Inflammatory macrophage treated with lipopolysaccharide for 1 hour (primary cell): Measurements from ENCODE around the gene FARSB.

Source experiments
- DNase-seq, 2 donors: peaks; one replicate each; pipeline ENCODE4 v3.0.0-alpha.2; 2020 to 2022

Gene FARSB

DNA sequence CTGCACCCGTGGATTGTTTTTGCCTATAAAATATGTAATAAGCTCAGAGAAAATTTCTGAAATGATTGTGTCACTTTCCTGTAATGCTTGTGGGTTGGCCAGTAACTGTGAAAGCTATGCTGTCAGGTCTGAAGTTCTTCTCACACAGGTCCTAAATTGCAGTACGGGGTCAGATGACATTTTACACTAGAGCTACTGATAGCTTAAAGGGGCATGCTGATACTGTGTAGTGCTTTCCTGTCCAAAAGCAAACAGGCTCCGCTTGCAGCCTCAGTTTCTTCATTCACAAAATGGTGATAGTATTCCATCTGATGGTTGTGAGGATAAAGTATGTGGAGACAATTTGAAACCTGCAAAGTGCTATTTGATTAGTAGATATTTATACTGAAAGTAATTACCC, 7.6 kb upstream of the FARSB start:
- DNase-seq: no peak

DNA sequence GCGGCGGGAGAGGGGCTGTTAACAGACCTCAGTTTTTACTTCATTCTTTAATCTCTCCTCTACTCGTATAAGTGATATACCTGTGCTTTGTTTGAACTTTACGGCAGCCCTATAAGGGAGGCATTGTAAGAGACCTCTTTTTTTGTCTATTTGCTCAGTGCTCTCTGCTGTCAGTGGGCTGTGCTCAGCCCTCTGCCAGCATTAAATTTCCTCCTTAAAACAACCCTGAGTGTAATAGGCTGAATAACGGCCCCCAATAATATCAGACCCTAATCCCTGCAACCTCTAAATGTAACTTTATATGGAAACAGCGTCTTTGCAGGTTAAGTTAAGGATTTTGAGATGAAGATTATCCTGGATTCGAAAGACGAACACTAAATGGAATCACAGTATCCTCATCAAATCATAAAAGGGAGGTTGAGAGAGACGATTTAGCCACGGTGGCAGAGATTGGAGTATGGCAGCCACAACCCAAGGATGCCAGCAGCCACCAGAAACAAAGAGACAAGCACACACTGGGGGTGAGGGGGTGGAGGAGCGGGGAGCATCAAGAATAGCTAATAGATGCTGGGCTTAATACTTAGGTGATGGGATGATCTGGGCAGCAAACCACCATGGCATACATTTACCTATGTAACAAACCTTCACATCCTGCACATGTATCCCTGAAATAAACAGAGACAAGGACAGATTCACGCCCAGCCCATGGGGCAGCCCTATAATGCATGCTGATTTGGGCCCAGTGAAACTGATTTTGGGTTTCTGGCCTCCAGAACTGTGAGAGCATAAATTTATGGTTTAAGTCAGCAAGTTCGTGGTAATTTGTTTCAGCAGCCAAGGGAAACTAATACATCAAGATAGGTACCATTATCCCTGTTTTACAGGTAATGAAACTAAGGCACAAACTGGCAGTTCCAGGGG, 894 bp upstream of the FARSB start:
- DNase-seq: no peak

DNA sequence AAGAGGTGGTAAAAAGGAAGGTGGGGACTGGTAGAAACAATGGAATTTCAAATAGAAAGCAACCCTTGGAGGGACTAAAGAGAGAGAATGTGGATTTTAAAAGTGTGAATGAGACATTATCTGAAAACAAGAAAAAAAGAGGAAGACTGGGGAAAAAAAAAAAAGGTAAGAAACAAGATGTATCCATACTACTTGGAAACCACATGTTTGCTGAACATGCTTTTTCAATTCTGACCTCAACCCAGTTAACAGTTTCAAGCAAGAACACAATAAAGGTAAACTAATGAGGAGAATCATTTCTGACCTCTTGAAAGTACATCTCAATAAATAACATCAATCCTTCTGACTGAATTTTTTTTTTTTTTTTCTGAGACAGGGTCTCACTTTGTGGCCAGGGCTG, 2.6 kb downstream of the FARSB start:
- no peak for DNase-seq

DNA sequence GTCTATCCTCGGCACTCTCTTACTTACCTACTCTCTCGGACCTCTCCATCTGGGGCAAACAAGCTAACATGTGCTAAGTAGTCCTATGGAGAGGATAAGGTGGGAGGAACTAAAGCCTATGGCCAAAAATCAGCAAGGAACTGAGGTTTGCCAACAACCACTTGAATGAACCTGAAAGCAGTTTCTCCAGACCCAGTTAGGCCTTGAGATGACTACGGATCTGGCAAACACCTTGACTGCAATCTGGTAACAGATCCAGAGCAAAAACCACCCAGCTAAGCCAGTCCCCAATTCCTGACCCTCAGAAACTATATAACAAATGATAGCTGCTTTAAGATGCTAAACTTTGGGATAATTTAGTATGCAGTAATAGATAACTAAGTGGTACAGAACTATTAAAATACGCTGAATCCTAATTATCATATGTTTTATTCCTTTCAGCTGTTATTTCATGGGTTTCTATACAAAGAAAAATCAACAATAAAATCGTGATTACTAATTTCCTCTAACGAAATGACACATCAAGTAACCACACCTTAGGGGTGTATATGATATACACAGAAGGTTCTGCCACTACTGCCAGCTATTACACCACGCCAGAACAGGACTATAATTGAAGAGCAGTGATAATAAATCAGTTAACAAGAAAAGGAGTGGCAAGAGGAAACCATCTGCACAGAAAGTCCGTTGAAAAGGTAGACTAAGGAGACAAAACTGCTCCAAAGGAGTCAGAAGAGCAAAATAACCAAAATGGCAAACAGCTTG, 3.2 kb downstream of the FARSB start:
- DNase-seq: no peak

DNA sequence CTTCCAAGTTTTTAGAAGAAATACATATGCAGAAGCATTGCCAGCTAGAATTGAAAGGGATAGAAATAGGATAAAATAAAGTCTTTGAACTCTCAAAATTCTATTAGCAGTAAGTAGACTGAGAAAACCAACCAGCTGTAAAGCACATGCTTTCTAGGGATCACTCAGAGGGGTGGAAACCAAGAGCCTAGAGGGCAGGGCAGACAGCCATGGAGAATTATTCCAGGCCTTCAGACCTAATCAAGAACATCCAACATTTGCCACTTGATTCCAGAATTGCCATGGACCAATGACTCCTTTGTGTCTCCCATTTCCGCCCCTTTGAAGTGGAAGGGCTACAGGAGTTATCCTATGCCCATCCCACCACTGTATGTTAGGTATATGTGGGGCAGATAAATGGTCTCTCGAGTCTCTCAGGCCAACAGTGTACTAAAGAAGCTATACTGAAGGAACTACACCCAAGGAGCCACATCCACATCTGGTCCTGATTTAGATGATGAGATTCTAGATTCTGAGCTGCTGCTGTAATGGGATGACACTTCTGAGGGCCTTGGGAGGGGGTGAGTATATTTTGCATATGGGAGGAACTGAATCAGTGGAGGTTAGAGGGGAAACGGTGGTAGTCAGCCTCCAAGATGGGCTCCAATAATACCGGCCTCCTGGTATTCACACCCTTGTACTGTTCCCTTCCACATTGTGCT, 4.0 kb downstream of the FARSB start:
- no peak for DNase-seq

DNA sequence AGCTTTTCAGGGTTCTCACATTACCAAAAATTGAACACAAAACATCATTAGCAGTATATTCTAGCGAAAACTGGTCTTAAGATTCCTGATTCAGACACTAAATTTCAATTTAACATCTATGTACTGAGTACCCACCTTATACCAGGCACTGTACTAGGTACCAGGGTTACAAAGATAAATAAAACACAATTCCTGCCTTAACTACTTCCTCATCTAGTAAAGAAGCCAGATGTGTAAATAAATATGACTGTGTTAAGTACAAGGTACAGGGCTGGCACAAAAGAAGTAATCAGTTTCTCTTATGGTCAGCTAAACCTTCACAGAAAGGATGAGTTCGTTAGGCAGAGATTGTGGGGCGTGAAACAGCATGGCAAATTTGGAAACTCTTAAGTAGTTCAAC, 6.1 kb downstream of the FARSB start:
- no peak for DNase-seq

DNA sequence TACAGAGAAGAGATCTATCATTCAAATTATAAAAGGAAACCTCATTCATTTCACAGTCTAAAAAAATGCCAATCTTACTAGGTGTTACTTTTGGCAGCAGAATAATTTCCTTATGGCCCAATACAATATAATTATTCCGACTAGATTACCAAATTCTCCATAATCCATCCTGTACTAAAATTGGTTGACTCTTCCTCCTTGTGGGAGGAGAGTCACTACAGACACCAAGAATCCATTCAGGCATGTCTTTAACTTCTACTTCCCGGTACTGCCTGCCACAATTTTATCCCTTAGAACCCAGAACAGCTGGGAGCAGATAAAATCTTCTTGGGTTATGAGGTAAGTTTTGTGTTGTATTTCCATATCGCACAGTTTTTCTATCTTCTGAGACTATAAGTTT, 9.9 kb downstream of the FARSB start:
- no peak for DNase-seq

DNA sequence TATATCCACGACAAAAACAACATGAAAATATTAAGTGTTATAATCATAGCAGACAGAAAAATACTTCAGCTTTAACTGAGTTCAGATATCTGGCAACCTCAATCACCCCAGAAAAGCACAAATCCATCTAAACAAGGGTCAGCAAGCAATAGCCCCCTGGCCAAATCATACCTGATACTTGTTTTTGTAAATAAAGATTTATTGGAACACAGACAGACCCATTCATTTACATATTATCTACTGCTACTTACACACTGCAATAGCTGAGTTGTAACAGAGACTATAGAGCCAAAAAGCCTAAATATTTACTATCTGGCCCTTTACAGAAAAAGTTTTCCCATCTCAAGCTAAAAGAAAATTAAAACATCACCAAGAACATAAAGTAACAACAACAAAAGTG, 12.8 kb downstream of the FARSB start:
- DNase-seq: no peak

DNA sequence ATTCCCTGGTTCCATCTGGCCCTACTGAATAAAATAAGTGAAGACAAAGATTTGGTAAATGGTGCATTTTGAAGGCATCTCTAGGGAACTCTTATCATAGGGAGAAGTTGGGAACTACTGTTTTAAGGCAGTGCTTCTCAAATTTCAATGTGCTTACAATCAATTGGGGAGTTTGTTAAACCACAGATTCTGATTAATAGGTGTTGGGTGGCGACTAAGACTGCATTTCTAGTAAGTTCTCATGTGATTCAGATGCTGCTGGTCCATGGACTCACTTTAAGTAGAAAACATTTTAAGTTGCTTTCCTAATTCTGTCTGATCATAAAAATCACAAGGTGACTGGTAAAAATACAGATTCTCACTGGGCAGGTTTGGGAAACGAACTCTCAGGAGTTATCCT, 14.6 kb downstream of the FARSB start:
- DNase-seq: no peak

DNA sequence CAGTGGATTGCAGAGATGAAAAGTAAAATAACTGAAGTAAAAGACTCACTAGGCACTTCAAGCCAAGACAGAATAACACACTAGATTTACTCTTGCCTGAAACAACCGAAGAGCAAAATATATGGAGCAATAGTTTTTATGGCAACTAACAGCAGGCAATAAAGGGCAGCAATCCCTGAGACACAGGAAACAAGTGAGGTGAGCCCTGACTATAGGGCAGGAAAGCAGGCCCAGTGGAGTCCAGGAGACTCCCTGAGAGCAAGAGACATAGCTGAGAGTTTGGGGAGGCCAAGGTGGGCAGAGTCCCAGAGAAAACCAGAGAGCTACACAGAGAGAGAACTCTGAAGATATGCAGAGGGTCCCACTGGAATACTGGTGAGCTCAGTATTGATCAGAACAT, 18.8 kb downstream of the FARSB start:
- no peak for DNase-seq

DNA sequence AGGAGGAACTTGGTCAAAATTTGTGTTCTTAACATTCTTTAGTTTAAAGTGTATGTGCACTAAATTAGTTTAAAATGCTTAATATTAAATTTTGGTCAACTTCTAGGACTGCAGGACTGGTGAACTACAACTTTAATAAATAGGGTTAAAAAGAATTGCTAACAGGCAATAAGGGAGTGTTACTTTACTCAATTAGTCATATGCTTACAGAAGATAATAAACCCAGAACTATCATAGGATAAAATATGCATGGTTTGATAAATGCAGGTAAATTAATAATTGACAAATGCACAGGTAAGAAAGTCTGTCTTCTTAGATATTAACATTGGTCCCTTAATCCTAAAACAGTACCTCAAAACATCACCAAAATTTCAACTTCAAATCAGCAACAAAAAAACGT, 20.6 kb downstream of the FARSB start:
- no peak for DNase-seq

DNA sequence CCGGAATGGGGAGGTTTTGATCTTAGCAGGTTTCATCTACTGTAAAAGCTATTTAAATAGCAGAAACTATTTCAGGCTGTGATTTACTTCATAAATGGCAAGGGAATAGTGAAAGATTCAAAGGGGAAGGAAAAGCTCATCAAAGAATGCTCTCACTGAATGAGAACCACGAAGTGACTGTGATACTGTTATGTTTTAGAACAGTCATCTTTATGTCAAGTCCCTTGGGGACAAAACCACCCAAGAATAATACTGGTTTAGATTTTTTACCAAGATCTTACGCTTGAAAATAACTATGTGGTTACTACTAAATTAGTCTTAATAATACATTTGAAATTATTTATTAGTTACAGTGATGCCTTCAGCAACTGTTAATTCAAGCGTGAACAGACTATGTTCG, 28.1 kb downstream of the FARSB start:
- DNase-seq: no peak

DNA sequence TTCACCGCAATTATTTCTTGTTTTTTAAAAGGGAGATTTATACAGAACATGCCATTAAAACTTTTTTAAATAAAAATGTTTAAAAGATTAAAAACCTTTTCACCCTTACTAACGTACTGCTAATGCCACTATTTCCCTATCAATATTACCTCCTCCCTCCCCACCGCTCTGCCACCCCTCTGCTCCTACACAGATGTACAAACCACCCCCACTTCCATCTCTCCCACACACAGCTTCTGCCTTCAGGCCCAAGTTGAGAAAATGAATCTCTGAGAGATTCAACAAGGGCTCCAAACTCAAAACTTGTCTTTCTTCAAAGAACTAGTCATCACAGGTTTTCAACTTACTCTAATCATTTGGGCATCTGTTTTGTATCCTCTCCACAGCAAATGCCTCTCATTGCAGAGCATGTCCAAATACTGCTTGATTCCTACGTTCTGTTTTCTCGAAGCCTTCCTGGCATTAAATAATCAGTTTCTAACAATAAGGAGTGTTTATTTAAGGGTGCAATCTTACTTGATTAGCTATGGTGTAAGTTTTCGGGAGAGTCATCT, 32.1 kb downstream of the FARSB start:
- DNase-seq: peak; percentile 6

DNA sequence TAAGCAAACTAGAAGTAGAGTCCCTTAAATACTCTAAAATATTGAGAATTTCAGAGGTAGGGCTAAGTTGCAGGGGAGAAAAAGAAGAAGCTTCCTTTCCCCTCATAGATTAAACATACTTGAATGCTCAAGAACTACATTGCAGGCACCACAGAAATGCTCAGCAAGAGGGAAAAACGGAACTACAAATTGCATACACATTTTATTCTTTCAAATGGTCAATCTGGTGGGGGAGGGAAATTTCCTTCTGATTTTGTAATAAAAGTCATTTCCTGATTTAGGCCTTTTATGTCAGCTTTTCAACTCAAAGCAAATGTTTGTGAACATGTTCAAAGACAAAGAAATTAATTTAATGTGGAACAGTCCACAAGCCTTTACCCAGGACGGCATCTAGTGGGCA, 33.0 kb downstream of the FARSB start:
- DNase-seq: peak; percentile 82 to 86

DNA sequence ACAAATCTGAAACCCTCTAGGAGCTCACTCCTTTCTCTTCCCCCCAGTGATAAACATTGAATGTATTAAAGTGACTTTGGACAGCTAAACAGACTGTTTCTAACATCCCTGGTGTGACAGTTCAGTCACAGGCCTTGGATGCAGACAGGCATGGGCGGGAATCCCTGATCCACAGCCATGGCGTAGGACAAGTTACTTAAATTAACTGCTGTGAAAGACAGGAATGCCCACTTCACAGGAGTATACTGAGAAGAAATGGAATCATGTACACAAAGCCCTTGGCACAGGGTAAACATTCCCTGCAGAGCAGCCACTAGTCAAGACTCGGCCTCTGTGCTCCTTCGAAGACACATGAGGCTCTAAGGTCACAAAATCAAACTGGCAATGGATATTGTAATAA, 34.0 kb downstream of the FARSB start:
- DNase-seq: peak in 1 of 2 donors; percentile 18

DNA sequence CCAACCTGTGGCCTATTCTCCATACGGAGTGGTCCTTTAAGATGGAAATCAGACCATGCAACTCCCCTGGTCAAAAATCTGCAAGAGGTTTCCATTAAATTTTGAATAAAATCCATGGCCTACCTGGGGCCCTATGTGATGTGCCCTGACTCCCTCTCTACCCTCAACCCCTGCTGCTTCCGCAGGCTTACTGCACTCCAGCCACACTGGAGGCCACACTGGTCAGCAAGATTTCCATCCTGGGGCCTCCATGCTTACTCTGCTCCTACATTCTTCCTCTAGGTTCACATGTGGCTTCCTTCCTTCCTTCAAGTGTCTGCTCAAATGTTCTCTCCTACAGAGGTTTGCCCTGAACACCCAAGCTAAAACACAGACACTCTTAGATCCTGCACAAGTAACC, 40.6 kb downstream of the FARSB start:
- DNase-seq: no peak

DNA sequence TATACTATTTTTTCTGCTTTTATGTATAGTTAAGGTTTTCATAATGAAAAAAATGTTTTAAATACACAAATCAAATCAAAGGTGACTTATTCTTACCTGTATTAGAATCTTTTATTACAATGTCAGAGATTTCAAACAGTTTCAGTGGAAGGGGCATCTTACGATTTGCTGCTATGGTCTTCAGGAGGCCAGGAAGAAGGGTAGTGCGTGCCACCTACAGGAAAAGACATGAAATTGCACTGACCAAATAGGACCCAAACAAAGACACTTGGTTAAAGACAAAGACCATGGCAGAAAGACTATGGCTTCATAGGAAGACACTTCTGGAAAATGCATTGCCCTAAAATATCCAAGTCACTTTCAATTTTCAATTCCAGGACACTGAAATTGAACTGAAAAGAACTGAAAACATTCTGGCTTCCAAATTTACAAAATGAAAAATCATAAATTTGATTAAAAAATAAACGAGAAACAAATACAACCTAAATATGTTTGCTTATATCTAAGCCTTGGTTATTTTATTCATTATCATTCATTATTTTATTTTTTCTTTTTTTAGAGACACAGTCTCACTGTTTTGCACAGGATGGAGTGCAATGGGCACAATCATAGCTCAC, 42.1 kb downstream of the FARSB start:
- DNase-seq: peak; percentile 7 to 46

DNA sequence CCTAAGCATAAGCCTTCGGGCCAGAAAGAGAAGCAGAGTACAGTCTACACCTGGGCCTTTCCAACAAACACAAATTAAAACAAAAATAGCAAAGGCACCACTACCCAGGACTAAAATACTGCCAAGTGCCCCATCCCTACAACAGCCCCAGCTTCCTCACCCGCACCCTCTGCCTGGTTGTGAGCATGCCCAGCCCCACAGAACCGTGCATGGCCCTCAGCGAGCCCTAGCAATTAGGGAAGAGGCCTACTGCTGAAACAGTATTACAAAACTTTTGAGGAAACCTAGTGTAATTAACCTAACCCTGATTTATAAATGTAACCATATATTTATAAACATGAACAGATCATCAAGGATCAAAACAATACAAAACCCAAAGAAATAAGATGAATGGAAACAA, 44.2 kb downstream of the FARSB start:
- DNase-seq: no peak

DNA sequence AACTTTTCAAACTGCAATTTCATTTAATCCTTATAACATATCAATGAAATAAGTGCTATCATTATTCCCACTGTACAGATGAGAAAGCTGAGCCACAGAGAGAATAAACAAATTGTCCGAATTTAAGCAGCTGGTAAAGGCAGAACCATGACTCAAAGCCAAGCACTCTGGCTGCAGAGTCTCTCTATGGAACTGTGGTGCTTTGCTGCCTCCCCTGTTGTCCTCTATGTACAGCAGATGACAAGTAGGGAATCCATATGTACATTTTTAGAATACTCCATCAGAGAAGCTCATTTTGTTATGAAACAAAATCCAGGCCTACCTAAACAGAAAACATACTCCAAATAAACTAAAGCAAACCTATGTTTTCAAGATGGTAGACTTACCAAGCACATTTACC, 45.1 kb downstream of the FARSB start:
- no peak for DNase-seq

DNA sequence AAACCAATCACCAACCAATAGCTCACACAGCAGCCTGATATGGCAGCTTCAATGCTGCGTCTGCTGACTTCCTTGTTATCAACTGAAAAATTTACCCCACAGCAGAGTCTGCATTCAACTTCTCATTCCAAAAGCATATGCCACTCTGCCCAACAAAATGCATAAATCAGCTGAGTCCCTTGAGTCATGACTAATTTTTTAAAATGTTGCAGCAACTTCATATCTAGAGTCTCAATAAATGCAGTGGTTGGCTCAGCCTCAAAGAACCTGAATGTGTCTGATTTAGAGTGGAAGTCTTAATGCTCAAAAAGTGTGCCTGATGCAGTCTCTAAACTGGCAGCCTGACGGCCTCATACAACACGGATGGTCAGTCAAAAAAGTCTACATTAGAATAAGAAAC, 46.5 kb downstream of the FARSB start:
- DNase-seq: peak; percentile 12 to 45

DNA sequence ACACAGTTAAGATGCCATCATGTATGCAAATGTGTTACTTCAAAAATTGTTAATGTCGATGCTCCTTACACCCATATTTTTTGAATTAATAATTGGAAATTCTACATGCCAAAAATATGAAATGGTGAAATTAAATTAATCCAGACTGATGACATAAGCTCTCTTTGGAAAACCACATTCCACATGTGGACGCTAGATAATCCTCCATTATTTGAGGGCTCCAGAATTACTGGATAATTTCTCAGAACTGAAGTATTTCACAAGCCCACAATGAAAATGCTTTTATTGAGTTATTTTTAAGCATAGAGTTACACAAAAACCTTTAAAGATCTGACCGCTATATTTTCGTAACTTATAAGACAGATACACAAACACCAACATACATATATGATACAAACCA, 47.8 kb downstream of the FARSB start:
- DNase-seq: no peak

DNA sequence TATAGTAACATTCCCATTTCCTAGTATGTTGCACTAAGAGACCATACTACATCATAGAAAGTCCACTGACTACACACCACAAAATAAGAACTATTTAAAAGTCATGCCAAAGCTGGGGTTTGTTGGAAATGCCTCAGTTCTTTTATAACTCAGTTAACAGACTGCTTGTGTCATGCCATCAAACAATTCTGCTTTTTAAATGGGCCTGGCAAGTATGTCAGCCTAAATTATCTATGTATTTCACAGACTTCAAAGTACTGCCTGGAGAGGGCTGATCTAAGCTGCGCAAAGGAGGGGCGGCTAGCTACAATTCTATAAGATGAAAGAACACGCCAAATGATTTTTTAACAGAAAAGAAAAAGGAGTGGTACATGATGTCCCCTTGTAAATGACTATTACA, 49.6 kb downstream of the FARSB start:
- no peak for DNase-seq
